Heart right ventricle (tissue), 16 donors: ENCODE data around the gene PERCC1. TPM values are rescaled to one million over a fixed set of nuclear protein-coding genes. Genes with fewer than 3 reads are reported as not detected.
A peak's percentile ranks its signal among the peaks of the same experiment; 100 is the strongest.
"Not testable (repeated sequence)": the region's sequence is repeated elsewhere in the genome, so short reads cannot be mapped to it uniquely, and the experiment has no call there.

ENCODE experiments used
- ATAC-seq, 8 donors: fragments of 200-7000 bp; cut with Tn5 transposase; one replicate each; pipeline ENCODE4 v1.9.1; 2020; ENCODE audit warnings: mild to moderate bottlenecking in 8 of 8, moderate library complexity in 8 of 8, moderate number of reproducible peaks in 1 of 8
- DNase-seq, 2 donors: peaks; one replicate each; pipeline ENCODE4 v3.0.0-alpha.2; 2020
- H3K27ac ChIP-seq, 10 donors: fragments of 200-600 bp; sonication (generic) in 2 of 10; one replicate each; pipeline versions ENCODE4 v1.5.0 to v1.8.0; 2020 to 2022; ENCODE audit warnings: mild to moderate bottlenecking in 3 of 10
- H3K27me3 ChIP-seq, 7 donors: fragments of 200-600 bp; one replicate each; pipeline ENCODE4 v1.8.0; 2021 to 2022; ENCODE audit warnings: mild to moderate bottlenecking in 2 of 7
- H3K36me3 ChIP-seq, 9 donors: fragments of 200-600 bp; sonication (generic) in 1 of 9; one replicate each; pipeline versions ENCODE4 v1.5.0 to v1.8.0; 2020 to 2022; ENCODE audit warnings: mild to moderate bottlenecking in 2 of 9
- H3K4me1 ChIP-seq, 9 donors: fragments of 200-600 bp; sonication (generic) in 1 of 9; one replicate each; pipeline versions ENCODE4 v1.5.0 to v1.8.0; 2020 to 2022; ENCODE audit warnings: mild to moderate bottlenecking in 4 of 9
- H3K4me3 ChIP-seq, 10 donors: fragments of 200-600 bp; sonication (generic) in 2 of 10; one replicate each; pipeline versions ENCODE4 v1.5.0 to v1.8.0; 2020 to 2022; ENCODE audit warnings: mild to moderate bottlenecking in 7 of 10, moderate library complexity in 2 of 10
- H3K9me3 ChIP-seq, 11 donors: fragments of 200-600 bp in 10 of 11; sonication (generic) in 2 of 11; one replicate each; pipeline versions ENCODE4 v1.5.0 to v1.8.0; 2013 to 2022; ENCODE audit warnings: mild to moderate bottlenecking in 2 of 11, control low read depth in 1 of 11, moderate library complexity in 1 of 11
- WGBS, 2 donors: extraction: QIAGEN DNeasy Blood & Tissue Kit; methylation state at CpG; one replicate each; pipeline ENCODE4 v1.1.7; 2013; ENCODE audit warnings: inconsistent platforms in 1 of 2; 5-methylcytosine and 5-hydroxymethylcytosine counted together
- intact Hi-C, 10 donors: fragments of 100-400 bp; cut with DNase I; formaldehyde crosslinking; loops; one replicate each; pipeline versions ENCODE4 v1.11.1 to v1.14.2; 2022
- polyA plus RNA-seq, 2 donors: library from polyadenylated mRNA; stranded (reverse); fragments of 200-250 nt; gene quantifications; one replicate each; pipeline ENCODE4 v1.2.3, GENCODE V29; 2013
- total RNA-seq, 10 donors: library from RNA; stranded (reverse); fragmentation: NEBNext Ultra II Directional in 3 of 10; extraction: Animal tissue kit (Norgen Biotek cat#: 25700) in 3 of 10; gene quantifications; one replicate each; pipeline versions ENCODE4 v1.2.1 to v1.2.4, GENCODE V29; 2021 to 2023
- TF ChIP-seq, protein P1 (sequence below), 9 donors: fragments of 200-600 bp; sonication (generic) in 2 of 9; IDR thresholded peaks; one replicate each; pipeline versions ENCODE4 v1.5.0 to v1.8.0; 2021 to 2022; ENCODE audit warnings: antibody characterized with exemption in 9 of 9, mild to moderate bottlenecking in 5 of 9, moderate library complexity in 1 of 9
- donor health status: Arrhythmogenic right ventricular cardiomyopathy.
- donor health status: ischemic (EF 13 %, LVEDD 7.1; RV severe dilation, severe dysfunction).
- donor health status: healthy with polysubstance abuse.
- donor health status: DM: no; HTN: yes; CAD: no.
- donor health status: DM: no; HTN: no; CAD: no.
- donor health status: ischemic (EF 25% LVEDD 6.9; RV normal size, moderate dysfunction).
- donor health status: ischemic (EF 25% LVEDD 5.7; RV mildly dilated, moderate dysfunction).
- donor health status: healthy.
- donor health status: DM: yes; HTN: yes; CAD: no.
- donor health status: Ischemic cardiomyopathy.
- donor health status: ischemic (EF 35%, LVEDD 5.7; RV mildly dilated, moderate dysfunction).
- donor health status: nonischemic (EF 11% LVEDD 7.7; RV severe dilation, severe dysfunction).
- donor health status: DM: yes; HTN: yes; CAD: no.
- donor health status: PGD.
- donor health status: ischemic (EF 29% LVEDD 5.4; RV normal size, mild dysfunction).
- donor health status: nonischemic (EF 23%, LVEDD 6.1; RV moderate dilation, normal function).

PERCC1 gene
- total and polyA plus RNA-seq, 12 donors = 0.04 to 0.61 (median 0.47) TPM; not detected in 6

DNA sequence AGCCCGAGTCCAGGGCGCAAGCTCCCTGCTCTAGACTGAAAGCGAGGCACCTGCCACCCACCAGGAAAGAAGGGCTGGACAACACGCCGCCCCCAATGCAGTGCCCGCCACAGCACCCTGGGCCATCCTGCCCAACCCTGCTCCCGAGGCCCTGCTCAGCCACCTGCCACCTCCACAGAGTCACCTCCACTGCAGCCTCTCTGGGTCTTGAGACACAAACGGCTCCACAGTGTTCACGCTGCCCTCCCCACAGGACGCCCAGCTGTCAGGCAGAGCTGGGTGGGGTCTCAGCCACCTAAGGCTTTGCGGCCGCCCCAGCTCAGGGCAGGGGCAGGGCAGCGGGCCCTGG lies 34.7 kb downstream of the PERCC1 start:
- 93 to 94% methylated on average over 12 to 13 of the region's 13 CpGs for WGBS, 2 donors

DNA sequence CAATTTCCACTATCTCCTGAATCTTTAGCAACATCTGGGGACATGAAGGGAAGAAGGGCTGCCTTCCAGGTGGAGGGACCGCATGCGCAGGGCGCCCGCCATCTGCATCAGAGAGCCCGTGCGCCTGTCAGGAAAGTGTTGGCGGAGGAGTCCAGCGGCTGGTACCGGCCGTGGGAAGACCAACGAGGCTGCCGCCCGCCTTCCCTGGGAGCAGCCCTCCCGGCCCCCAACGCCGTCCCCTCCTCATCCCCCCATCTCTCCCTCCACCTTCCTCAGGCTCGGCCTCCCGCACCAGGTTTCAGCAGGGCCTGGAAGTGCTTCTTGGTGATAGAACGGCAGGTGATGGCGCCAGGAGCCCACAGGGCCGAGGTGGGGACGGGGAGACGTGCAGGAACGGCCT lies 35.2 kb downstream of the PERCC1 start:
- Histone ChIP-seq H3K27ac (no peak overlapping the region), H3K36me3 (peaks cover 0 to 40% (median 5%) of the 10 kb centered on the region in 9 donors), H3K4me3 (no peak overlapping the region), H3K4me1 (peaks cover 0 to 37% (median 6%) of the 10 kb centered on the region in 9 donors), H3K27me3 (no peaks in the 10 kb centered on the region), H3K9me3 (peaks cover 0 to 2% (median 0%) of the 10 kb centered on the region in 11 donors)
- TF ChIP-seq, protein P1, sequence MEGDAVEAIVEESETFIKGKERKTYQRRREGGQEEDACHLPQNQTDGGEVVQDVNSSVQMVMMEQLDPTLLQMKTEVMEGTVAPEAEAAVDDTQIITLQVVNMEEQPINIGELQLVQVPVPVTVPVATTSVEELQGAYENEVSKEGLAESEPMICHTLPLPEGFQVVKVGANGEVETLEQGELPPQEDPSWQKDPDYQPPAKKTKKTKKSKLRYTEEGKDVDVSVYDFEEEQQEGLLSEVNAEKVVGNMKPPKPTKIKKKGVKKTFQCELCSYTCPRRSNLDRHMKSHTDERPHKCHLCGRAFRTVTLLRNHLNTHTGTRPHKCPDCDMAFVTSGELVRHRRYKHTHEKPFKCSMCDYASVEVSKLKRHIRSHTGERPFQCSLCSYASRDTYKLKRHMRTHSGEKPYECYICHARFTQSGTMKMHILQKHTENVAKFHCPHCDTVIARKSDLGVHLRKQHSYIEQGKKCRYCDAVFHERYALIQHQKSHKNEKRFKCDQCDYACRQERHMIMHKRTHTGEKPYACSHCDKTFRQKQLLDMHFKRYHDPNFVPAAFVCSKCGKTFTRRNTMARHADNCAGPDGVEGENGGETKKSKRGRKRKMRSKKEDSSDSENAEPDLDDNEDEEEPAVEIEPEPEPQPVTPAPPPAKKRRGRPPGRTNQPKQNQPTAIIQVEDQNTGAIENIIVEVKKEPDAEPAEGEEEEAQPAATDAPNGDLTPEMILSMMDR (IDR thresholded peaks at IDR 0.05) = no peak
- 93 to 95% methylated on average over 24 of the region's 24 CpGs for WGBS, 2 donors
- ATAC-seq (peak in 1 of 8 donors; percentile 18), DNase-seq (peak in 1 of 2 donors; percentile 9)
- intact Hi-C loops = no loop called here

More for the DNA sequence above, 34.7 kb downstream of the PERCC1 start:
- intact Hi-C loops = no loop called here
- peaks cover 0 to 32% (median 6%) of the 10 kb centered on the region in 9 donors for H3K4me1 ChIP-seq
- no peaks in the 10 kb centered on the region for H3K27me3 ChIP-seq
- no peak overlapping the region for H3K27ac ChIP-seq
- H3K4me3 ChIP-seq = no peak overlapping the region
- DNase-seq (no peak), ATAC-seq (peak in 1 of 8 donors; percentile 22)
- no peaks in the 10 kb centered on the region for H3K9me3 ChIP-seq
- H3K36me3 ChIP-seq = peaks cover 0 to 45% (median 9%) of the 10 kb centered on the region in 9 donors
- TF ChIP-seq, protein P1 (IDR thresholded peaks at IDR 0.05) = no peak

DNA sequence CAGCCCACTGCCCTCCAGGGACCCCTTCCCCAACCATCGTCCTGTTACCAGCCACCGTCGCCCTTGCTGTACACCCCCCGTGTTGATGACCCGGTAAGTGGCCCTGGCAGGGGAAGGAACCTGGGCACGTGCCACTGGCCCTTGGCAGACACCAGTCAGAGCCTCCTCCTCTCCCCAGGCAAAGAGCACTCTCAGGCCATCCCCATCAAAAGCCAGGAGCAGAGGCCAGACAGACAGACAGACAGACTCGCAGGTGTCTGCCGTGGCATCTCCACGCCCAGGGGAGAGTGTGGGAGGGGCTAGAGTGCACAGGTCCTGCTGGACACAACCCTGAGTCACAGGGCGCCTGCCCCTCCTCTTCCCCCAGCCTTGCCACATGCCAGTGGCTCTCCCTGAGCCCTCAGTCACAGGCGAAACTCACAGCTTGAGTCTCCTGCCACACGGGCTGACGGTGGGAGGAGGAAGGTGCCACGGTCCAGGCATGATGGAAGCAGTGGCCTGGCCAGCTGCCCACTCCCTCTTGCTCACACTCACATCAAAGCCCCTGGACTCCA lies 36.2 kb downstream of the PERCC1 start:
- WGBS, 2 donors = 54 to 65% methylated on average over 14 of the region's 14 CpGs
- TF ChIP-seq, protein P1 (IDR thresholded peaks at IDR 0.05) = no peak
- Histone ChIP-seq H3K9me3 (peaks cover 0 to 3% (median 0%) of the 10 kb centered on the region in 11 donors), H3K4me1 (peaks cover 0 to 47% (median 6%) of the 10 kb centered on the region in 9 donors), H3K36me3 (peaks cover 0 to 33% (median 0%) of the 10 kb centered on the region in 9 donors), H3K4me3 (no peak overlapping the region), H3K27ac (no peak overlapping the region), H3K27me3 (no peaks in the 10 kb centered on the region)
- ATAC-seq = peak in 5 of 8 donors; percentile 9 to 62 (median 25)
- peak in 1 of 2 donors; percentile 26 for DNase-seq
- intact Hi-C loops = no loop called here

DNA sequence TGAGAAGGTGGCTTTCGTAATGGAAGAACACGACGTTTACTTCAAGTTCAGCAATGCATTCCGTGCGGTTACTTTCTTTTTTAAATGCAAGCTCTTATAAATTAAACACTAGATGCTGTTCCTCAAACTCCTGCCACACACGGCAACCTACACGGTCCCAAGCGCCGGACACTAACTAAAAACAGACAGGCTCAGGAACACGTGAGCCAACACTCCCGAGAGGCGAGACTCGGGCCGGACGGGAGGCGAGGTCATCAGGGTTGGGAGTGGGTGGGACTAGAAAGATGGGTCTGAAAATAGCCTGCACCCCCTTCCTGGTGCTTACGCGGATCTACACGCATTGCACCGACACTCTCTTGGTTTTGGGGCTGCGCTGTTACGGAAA lies 37.5 kb downstream of the PERCC1 start:
- DNase-seq (no peak), ATAC-seq (no peak)
- peaks cover 0 to 26% (median 0%) of the 10 kb centered on the region in 9 donors for H3K36me3 ChIP-seq
- H3K4me3 ChIP-seq = no peak overlapping the region
- H3K27me3 ChIP-seq = no peaks in the 10 kb centered on the region
- H3K9me3 ChIP-seq = peaks cover 0 to 3% (median 0%) of the 10 kb centered on the region in 11 donors
- H3K27ac ChIP-seq = no peak overlapping the region
- TF ChIP-seq, protein P1 (IDR thresholded peaks at IDR 0.05) = no peak
- H3K4me1 ChIP-seq = peaks cover under 1 to 60% (median 7%) of the 10 kb centered on the region in 9 donors
- 77 to 80% methylated on average over 22 of the region's 22 CpGs for WGBS, 2 donors
- intact Hi-C loops = no loop called here

DNA sequence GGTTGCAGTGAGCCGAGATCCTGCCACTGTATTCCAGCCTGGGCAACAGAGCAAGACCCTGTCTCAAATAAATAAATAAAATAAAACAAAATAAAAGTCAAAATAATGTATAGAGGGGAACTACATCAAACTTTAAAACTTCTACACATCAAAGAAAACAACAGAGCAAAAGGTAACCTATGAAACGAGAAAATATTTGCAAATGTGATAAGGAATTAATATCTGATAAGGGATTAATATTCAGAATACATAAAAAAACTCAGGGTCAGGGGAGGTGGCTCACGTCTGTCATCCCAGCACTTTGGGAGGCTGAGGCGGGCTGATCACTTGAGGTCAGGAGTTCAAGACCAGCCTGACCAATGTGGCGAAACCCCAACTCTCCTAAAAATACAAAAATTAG lies 38.3 kb downstream of the PERCC1 start:
- H3K36me3 ChIP-seq = peaks cover 0 to 19% (median 0%) of the 10 kb centered on the region in 9 donors
- WGBS, 2 donors = 79 to 90% methylated on average over 5 of the region's 5 CpGs
- ATAC-seq, H3K27me3 ChIP-seq, intact Hi-C loops, DNase-seq, H3K9me3 ChIP-seq, H3K4me3 ChIP-seq: not testable (repeated sequence)
- H3K27ac ChIP-seq = peak overlapping the region in 1 of 10 donors; percentile 91
- peaks cover 8 to 68% (median 14%) of the 10 kb centered on the region in 9 donors for H3K4me1 ChIP-seq
